ENCODE results near the gene RGL1.

The RGL1 gene

GRCh38 chr1:183817576-183818288 is 12.8 kb downstream of the RGL1 start:
- Histone ChIP-seq H3K4me3 (ENCODE audit: low read length) (no peak overlapping the region), H3K27me3 (ENCODE audit: insufficient read depth, low read length) (no peaks in the 10 kb centered on the region), H3K4me1 (ENCODE audit: insufficient read depth, low read length) (peaks cover 15% of the 10 kb centered on the region), H3K36me3 (ENCODE audit: insufficient read depth, low read length) (no peaks in the 10 kb centered on the region), H2AFZ (ENCODE audit: low read depth, low read length) (no peak overlapping the region), H3K9me3 (ENCODE audit: low read length) (no peaks in the 10 kb centered on the region)

DNA sequence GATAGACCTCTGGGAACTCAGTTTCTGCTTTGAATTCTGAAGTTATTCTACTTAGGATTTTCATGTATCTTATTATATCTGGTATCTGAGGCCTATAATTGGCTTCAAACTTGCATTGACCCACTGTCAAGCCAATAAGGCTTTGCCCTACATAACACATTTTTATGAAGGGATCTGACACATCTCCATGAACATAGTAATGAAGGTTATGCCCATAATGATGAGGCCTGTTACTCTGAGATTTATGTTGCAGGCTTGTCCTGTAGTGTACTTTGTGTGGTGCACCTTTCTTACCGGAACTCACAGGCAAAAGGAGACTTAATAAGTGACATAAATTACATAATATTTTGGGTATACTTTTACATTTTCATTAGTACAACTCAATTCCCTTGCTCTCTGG is 14.1 kb downstream of the RGL1 start:
- Histone ChIP-seq H3K27me3 (ENCODE audit: insufficient read depth, low read length) (no peaks in the 10 kb centered on the region), H3K4me3 (ENCODE audit: low read length) (no peak overlapping the region), H3K9me3 (ENCODE audit: low read length) (no peaks in the 10 kb centered on the region), H3K4me1 (ENCODE audit: insufficient read depth, low read length) (peaks cover 3% of the 10 kb centered on the region), H3K36me3 (ENCODE audit: insufficient read depth, low read length) (no peaks in the 10 kb centered on the region), H2AFZ (ENCODE audit: low read depth, low read length) (no peak overlapping the region)

DNA sequence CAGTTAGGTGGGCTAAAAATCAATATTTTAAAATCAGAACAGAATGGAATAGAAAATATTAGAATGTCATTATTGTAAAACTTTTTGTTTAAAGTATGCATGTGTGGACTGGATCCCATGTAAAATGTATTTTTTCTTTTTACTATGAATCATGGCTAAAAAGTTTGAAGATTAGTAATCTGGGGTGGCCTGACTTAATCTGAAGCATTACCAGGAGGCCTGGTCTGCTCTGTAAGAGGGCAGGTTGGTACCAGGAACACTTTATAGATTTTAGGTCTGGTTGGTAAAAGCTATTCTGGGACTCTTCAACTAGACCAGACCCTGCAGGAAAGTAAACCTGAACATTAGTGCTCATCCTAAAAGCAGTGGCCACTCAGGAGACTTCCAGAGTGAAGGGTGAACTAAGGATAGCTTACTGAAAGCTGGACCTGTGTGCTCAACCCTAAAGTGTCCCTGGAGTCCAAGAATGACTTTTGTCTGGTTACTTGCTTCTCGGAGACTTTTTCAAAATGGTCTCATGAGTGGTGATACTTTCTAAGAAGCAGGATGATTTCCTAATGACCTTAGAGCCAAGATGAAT is 16.5 kb downstream of the RGL1 start:
- Histone ChIP-seq H3K27me3 (ENCODE audit: insufficient read depth, low read length) (no peaks in the 10 kb centered on the region), H2AFZ (ENCODE audit: low read depth, low read length) (no peak overlapping the region), H3K4me3 (ENCODE audit: low read length) (no peak overlapping the region), H3K36me3 (ENCODE audit: insufficient read depth, low read length) (no peaks in the 10 kb centered on the region), H3K9me3 (ENCODE audit: low read length) (no peaks in the 10 kb centered on the region), H3K4me1 (ENCODE audit: insufficient read depth, low read length) (no peaks in the 10 kb centered on the region)

DNA sequence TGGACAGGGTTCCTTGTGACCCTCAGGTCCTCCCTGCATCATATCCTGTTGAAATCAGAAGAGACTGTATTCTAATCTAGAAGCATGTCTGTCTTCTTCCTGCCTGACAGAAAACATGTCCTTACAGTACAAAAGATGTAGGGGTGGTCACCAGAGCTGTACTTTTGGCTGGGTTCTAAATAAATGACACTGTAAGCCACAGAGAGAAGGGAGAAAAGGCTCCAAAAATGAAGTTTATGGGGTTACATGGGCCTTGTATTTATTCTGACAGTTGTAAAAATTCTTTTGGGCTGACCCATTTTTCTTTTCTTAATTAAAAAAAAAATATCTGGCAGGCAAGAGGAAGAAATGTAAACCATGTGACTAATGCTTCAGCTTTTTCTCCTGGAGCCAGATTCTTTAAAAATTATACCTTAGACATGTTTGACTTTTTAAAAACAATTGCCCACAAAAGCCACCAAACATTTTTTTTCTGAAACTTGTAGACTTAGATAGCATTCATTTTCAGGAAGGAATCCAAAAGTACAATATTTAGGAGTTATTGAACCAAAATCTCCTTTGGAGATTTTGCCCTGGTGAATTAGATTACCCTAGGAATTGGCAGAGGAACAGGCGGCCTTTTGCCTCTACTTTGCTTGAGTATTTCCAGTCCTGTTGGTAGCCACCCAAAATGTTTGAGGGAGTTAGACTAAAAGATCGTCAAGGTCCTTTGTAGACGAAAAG is 17.1 kb downstream of the RGL1 start:
- H3K4me1 ChIP-seq (ENCODE audit: insufficient read depth, low read length) = no peaks in the 10 kb centered on the region
- H3K27me3 ChIP-seq (ENCODE audit: insufficient read depth, low read length) = no peaks in the 10 kb centered on the region
- H3K36me3 ChIP-seq (ENCODE audit: insufficient read depth, low read length) = no peaks in the 10 kb centered on the region
- H3K9me3 ChIP-seq (ENCODE audit: low read length) = no peaks in the 10 kb centered on the region
- no peak overlapping the region for H2AFZ ChIP-seq (ENCODE audit: low read depth, low read length)
- no peak overlapping the region for H3K4me3 ChIP-seq (ENCODE audit: low read length)

GRCh38 chr1:183824291-183824690 is 19.4 kb downstream of the RGL1 start:
- H3K27me3 ChIP-seq (ENCODE audit: insufficient read depth, low read length) = no peaks in the 10 kb centered on the region
- peaks cover 5% of the 10 kb centered on the region for H3K4me1 ChIP-seq (ENCODE audit: insufficient read depth, low read length)
- no peak overlapping the region for H2AFZ ChIP-seq (ENCODE audit: low read depth, low read length)
- no peaks in the 10 kb centered on the region for H3K36me3 ChIP-seq (ENCODE audit: insufficient read depth, low read length)
- no peaks in the 10 kb centered on the region for H3K9me3 ChIP-seq (ENCODE audit: low read length)
- no peak overlapping the region for H3K4me3 ChIP-seq (ENCODE audit: low read length)

DNA sequence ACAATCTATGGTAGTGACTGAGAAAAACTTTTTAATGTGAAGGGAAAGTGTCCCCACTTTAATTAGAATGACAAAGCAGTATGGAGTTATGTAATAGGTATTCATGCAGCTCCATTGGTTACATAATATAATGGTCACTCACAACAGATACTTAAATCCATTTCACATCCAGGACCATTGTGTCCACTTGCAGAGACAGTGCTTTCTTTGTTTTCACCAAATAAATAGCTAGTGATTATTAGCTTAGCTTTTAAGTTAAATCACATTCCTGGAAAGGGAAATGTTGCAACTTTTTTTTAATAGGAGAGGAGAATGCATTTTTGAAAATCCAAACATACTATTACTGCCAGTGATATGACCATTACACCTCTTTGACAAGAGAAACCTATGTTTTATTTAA is 22.9 kb downstream of the RGL1 start:
- Histone ChIP-seq H3K9me3 (ENCODE audit: low read length) (no peaks in the 10 kb centered on the region), H2AFZ (ENCODE audit: low read depth, low read length) (no peak overlapping the region), H3K4me1 (ENCODE audit: insufficient read depth, low read length) (peaks cover 10% of the 10 kb centered on the region), H3K4me3 (ENCODE audit: low read length) (no peak overlapping the region), H3K27me3 (ENCODE audit: insufficient read depth, low read length) (no peaks in the 10 kb centered on the region), H3K36me3 (ENCODE audit: insufficient read depth, low read length) (no peaks in the 10 kb centered on the region)

- Histone ChIP-seq H2AFZ (ENCODE audit: low read depth, low read length) (no peak overlapping the region), H3K27me3 (ENCODE audit: insufficient read depth, low read length) (no peaks in the 10 kb centered on the region), H3K9me3 (ENCODE audit: low read length) (no peaks in the 10 kb centered on the region), H3K36me3 (ENCODE audit: insufficient read depth, low read length) (no peaks in the 10 kb centered on the region), H3K4me1 (ENCODE audit: insufficient read depth, low read length) (peaks cover 10% of the 10 kb centered on the region), H3K4me3 (ENCODE audit: low read length) (no peak overlapping the region)
Measured at GRCh38 chr1:183830389-183830788, 25.5 kb downstream of the RGL1 start.

DNA sequence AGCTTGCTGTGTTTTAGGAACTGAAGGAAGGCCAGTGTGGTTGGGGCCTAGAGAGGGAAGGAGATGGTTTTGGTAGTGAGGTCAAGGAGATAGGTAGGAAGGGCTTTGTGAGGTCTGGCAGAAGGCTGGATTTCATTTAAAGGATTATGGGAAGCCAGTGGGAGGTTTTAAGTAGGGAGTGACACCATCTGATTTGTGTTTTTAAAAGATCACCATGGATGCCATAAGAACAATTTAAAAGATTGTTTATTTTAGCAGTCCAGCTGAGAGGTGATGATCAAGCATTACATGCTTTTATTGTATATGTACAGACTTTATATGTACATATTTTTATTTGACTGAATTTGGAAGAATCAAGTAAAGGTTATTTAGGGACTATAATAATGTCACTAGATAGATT is 26.4 kb downstream of the RGL1 start:
- Histone ChIP-seq H3K4me3 (ENCODE audit: low read length) (no peak overlapping the region), H2AFZ (ENCODE audit: low read depth, low read length) (no peak overlapping the region), H3K36me3 (ENCODE audit: insufficient read depth, low read length) (no peaks in the 10 kb centered on the region), H3K27me3 (ENCODE audit: insufficient read depth, low read length) (no peaks in the 10 kb centered on the region), H3K4me1 (ENCODE audit: insufficient read depth, low read length) (peaks cover 10% of the 10 kb centered on the region), H3K9me3 (ENCODE audit: low read length) (no peaks in the 10 kb centered on the region)

DNA sequence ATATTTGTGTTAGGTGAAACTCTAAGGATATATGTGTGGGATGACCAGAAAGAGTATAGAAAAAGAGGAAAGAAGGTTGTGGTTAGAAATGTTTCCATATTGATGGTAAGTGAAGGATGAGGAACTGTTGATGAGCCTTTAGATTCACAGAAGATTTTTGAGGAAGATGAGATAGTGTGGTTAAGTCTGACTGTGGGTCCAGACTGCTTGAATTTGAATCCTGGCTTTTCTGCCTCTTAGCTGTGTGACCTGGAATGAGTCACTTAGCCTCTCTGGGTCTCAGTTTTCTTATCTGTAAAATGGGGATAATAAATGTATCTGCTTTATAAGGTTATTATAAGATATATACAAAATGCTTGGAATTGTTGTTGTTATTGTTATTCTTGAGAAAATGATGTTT is 27.5 kb downstream of the RGL1 start:
- Histone ChIP-seq H3K4me1 (ENCODE audit: insufficient read depth, low read length) (peaks cover 20% of the 10 kb centered on the region), H3K9me3 (ENCODE audit: low read length) (no peaks in the 10 kb centered on the region), H3K27me3 (ENCODE audit: insufficient read depth, low read length) (no peaks in the 10 kb centered on the region), H3K36me3 (ENCODE audit: insufficient read depth, low read length) (no peaks in the 10 kb centered on the region), H2AFZ (ENCODE audit: low read depth, low read length) (no peak overlapping the region), H3K4me3 (ENCODE audit: low read length) (no peak overlapping the region)

GRCh38 chr1:183834568-183834967 is 29.6 kb downstream of the RGL1 start:
- no peak overlapping the region for H3K4me3 ChIP-seq (ENCODE audit: low read length)
- no peaks in the 10 kb centered on the region for H3K27me3 ChIP-seq (ENCODE audit: insufficient read depth, low read length)

DNA sequence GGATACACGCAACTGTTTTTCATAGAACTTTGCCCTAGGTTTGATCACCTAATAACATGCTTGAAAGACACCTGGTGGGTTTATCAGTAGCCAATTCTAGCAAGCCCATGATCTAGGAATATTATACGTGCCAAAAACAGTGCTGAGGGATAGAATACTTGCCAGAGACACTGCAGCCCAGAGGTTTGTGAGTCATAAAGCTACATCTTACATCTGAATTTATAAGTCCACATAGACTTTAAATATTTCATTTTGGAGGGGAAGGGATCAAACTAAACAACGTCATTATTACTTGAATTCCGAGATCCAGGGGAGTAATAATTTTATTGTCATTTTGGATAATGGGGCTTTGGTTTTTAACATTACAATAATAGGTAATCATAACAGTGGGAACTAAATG is 31.7 kb downstream of the RGL1 start:
- Histone ChIP-seq H3K4me3 (ENCODE audit: low read length) (no peak overlapping the region), H2AFZ (ENCODE audit: low read depth, low read length) (no peak overlapping the region), H3K36me3 (ENCODE audit: insufficient read depth, low read length) (no peaks in the 10 kb centered on the region), H3K27me3 (ENCODE audit: insufficient read depth, low read length) (no peaks in the 10 kb centered on the region), H3K9me3 (ENCODE audit: low read length) (no peaks in the 10 kb centered on the region), H3K4me1 (ENCODE audit: insufficient read depth, low read length) (peaks cover 11% of the 10 kb centered on the region)

More at GRCh38 chr1:183834568-183834967, 29.6 kb downstream of the RGL1 start:
- no peaks in the 10 kb centered on the region for H3K36me3 ChIP-seq (ENCODE audit: insufficient read depth, low read length)
- no peak overlapping the region for H2AFZ ChIP-seq (ENCODE audit: low read depth, low read length)
- peaks cover 17% of the 10 kb centered on the region for H3K4me1 ChIP-seq (ENCODE audit: insufficient read depth, low read length)
- H3K9me3 ChIP-seq (ENCODE audit: low read length) = no peaks in the 10 kb centered on the region

GRCh38 chr1:183837062-183837461 is 32.1 kb downstream of the RGL1 start:
- peaks cover 11% of the 10 kb centered on the region for H3K4me1 ChIP-seq (ENCODE audit: insufficient read depth, low read length)
- H3K4me3 ChIP-seq (ENCODE audit: low read length) = no peak overlapping the region
- H3K9me3 ChIP-seq (ENCODE audit: low read length) = no peaks in the 10 kb centered on the region
- H3K36me3 ChIP-seq (ENCODE audit: insufficient read depth, low read length) = no peaks in the 10 kb centered on the region
- no peak overlapping the region for H2AFZ ChIP-seq (ENCODE audit: low read depth, low read length)
- no peaks in the 10 kb centered on the region for H3K27me3 ChIP-seq (ENCODE audit: insufficient read depth, low read length)

DNA sequence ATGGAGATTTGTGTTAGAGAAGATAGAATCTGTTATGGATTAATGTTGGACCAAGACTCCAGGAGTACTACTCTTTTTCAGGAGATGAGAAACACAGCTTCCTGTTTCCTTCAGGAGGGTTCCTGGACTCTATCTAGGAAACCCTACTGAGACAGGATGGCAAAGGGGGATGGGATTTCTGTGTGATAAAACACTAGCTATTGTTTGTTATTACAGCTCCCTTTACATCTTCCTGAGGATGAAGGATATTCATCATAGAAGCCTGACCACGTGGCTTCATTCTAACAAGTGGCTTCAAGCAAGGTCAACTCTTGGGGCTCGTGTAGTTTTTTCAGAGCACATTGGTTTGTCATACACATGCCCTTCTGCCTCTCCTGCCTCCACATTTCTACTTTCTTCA is 33.3 kb downstream of the RGL1 start:
- no peaks in the 10 kb centered on the region for H3K36me3 ChIP-seq (ENCODE audit: insufficient read depth, low read length)
- H3K4me1 ChIP-seq (ENCODE audit: insufficient read depth, low read length) = peaks cover 11% of the 10 kb centered on the region
- no peaks in the 10 kb centered on the region for H3K27me3 ChIP-seq (ENCODE audit: insufficient read depth, low read length)
- no peaks in the 10 kb centered on the region for H3K9me3 ChIP-seq (ENCODE audit: low read length)
- no peak overlapping the region for H3K4me3 ChIP-seq (ENCODE audit: low read length)
- H2AFZ ChIP-seq (ENCODE audit: low read depth, low read length) = no peak overlapping the region

Measured in neuron (in vitro differentiated cells).